ENCODE data around the gene ZNF205.

ZNF205 gene

GRCh38 chr16:3097266-3097665 lies 15.1 kb upstream of the ZNF205 start:
- Histone ChIP-seq H3K27ac (ENCODE audit: extremely low read depth, low read depth, low read length) (no peak overlapping the region), H3K36me3 (ENCODE audit: control insufficient read depth in 2 of 2, insufficient read depth in 1 of 2, low read length in 2 of 2) (no peaks in the 10 kb centered on the region), H3K4me3 (ENCODE audit: low read depth, low read length) (no peak overlapping the region), H3K4me1 (ENCODE audit: control insufficient read depth, insufficient read depth, low read length) (peaks cover 3% of the 10 kb centered on the region), H3K9me3 (ENCODE audit: control insufficient read depth, insufficient read depth, low read depth, low read length) (no peaks in the 10 kb centered on the region)
- TF ChIP-seq ZNF561 (tag by site-specific recombination; IDR thresholded peaks at IDR 0.05; ENCODE audit: borderline replicate concordance) (no peak), ZSCAN4 (tag by site-specific recombination; IDR thresholded peaks at IDR 0.05) (no peak), MYNN (tag by site-specific recombination; IDR thresholded peaks at IDR 0.05; ENCODE audit: borderline replicate concordance) (no peak), REST (tag by site-specific recombination; IDR thresholded peaks at IDR 0.05) (no peak), OVOL3 (tag by site-specific recombination; IDR thresholded peaks at IDR 0.05) (no peak), PRDM4 (tag by site-specific recombination; IDR thresholded peaks at IDR 0.05) (no peak), YY1 (tag by site-specific recombination; IDR thresholded peaks at IDR 0.05) (no peak)
- POLR2A ChIA-PET, result interaction anchor here (1.0 kb wide), 1 partner anchor 14 kb away, joined by 4 read pairs; no protein-coding TSS in a partner anchor
- CTCF ChIA-PET, result interaction anchor here (0.7 to 3.8 kb wide), 6 partner anchors 17 to 725 kb away, joined by 3 to 38 read pairs (median 5); no protein-coding TSS in a partner anchor

- ChIA-PET POLR2A (interaction anchor here (0.6 to 1.8 kb wide), 6 partner anchors 10 to 88 kb away, joined by 3 to 6 read pairs (median 4); no protein-coding TSS in a partner anchor), CTCF (interaction anchor here (0.5 to 3.8 kb wide), 12 partner anchors 18 to 551 kb away, joined by 3 to 38 read pairs (median 4); partner anchors contain the start of gene ZNF213)
- Histone ChIP-seq H3K9me3 (ENCODE audit: control insufficient read depth, insufficient read depth, low read depth, low read length) (no peaks in the 10 kb centered on the region), H3K27ac (ENCODE audit: extremely low read depth, low read depth, low read length) (no peak within 1 kb of the TSS), H3K4me1 (ENCODE audit: control insufficient read depth, insufficient read depth, low read length) (peaks cover 3% of the 10 kb centered on the region), H3K4me3 (ENCODE audit: low read depth, low read length) (no peak within 1 kb of the TSS), H3K36me3 (ENCODE audit: control insufficient read depth in 2 of 2, insufficient read depth in 1 of 2, low read length in 2 of 2) (no peaks in the 10 kb centered on the region)
- TF ChIP-seq WT1 (tag by site-specific recombination; IDR thresholded peaks at IDR 0.05) (no peak), ZBTB1 (tag by site-specific recombination; IDR thresholded peaks at IDR 0.05) (no peak), KLF17 (tag by site-specific recombination; IDR thresholded peaks at IDR 0.05) (no peak), ZNF530 (tag by site-specific recombination; IDR thresholded peaks at IDR 0.05; ENCODE audit: low read depth) (no peak), ZNF404 (tag by site-specific recombination; IDR thresholded peaks at IDR 0.05) (no peak), ZNF239 (tag by site-specific recombination; IDR thresholded peaks at IDR 0.05) (no peak), ZNF426 (tag by site-specific recombination; IDR thresholded peaks at IDR 0.05) (no peak), ZNF202 (tag by site-specific recombination; IDR thresholded peaks at IDR 0.05; ENCODE audit: borderline replicate concordance) (no peak), HIC1 (tag by site-specific recombination; IDR thresholded peaks at IDR 0.05) (no peak), ZNF560 (tag by site-specific recombination; IDR thresholded peaks at IDR 0.05; ENCODE audit: borderline replicate concordance) (no peak), MEIS1 (CRISPR knock-in tag; IDR thresholded peaks at IDR 0.05; ENCODE audit: borderline replicate concordance) (no peak), ZNF280D (tag by site-specific recombination; IDR thresholded peaks at IDR 0.05) (no peak)
Measured at GRCh38 chr16:3098459-3099394, 13.7 kb upstream of the ZNF205 start, which contains the start of gene ZSCAN10. Gene ZSCAN10 (minus strand): TSS chr16:3099294. CDS start chr16:3092937, 6,357 bp downstream.
